Measurements from ENCODE around the gene FAM234A. TPM values are rescaled to one million over a fixed set of nuclear protein-coding genes. Genes with fewer than 3 reads are reported as not detected.

Gene FAM234A
- total RNA-seq, 2 experiments from 2014 or later = 18.3 to 21.5 TPM

- Mint-ChIP-seq H3K4me1 (ENCODE audit: low read depth) (peaks cover 8% of the 10 kb centered on the region), H3K4me3 (peak within 1 kb of the TSS; percentile 21), H3K27me3 (peaks cover 21% of the 10 kb centered on the region), H3K36me3 (ENCODE audit: low read depth) (no peaks in the 10 kb centered on the region), H3K9me3 (no peaks in the 10 kb centered on the region), H3K27ac (no peak within 1 kb of the TSS)
- intact Hi-C loops (cut with micrococcal nuclease) = no loop called here
- CTCF ChIA-PET = no interaction called here
- TF ChIP-seq CTCF (IDR thresholded peaks at IDR 0.05) = no peak
- no peak for ATAC-seq
- DNase-seq = no peak
- POLR2A ChIA-PET = no interaction called here
Measured at GRCh38 chr16:275786-276232, 41.2 kb downstream of the FAM234A start, which contains the start of gene RGS11. Gene RGS11, minus strand, starts transcription at chr16:275944. Its CDS starts 33 bp downstream, at chr16:275911.

GRCh38 chr16:276426-277077 lies 41.9 kb downstream of the FAM234A start:
- TF ChIP-seq CTCF (IDR thresholded peaks at IDR 0.05) = no peak
- Mint-ChIP-seq H3K4me1 (ENCODE audit: low read depth) (peaks cover 8% of the 10 kb centered on the region), H3K9me3 (no peaks in the 10 kb centered on the region), H3K27ac (no peak overlapping the region), H3K4me3 (peak overlapping the region; percentile 19), H3K36me3 (ENCODE audit: low read depth) (no peaks in the 10 kb centered on the region), H3K27me3 (peaks cover 21% of the 10 kb centered on the region)
- ChIA-PET CTCF (no interaction called here), POLR2A (no interaction called here)
- ATAC-seq (no peak), DNase-seq (no peak)
- intact Hi-C loops (cut with micrococcal nuclease) = no loop called here

GRCh38 chr16:278863-279366 lies 44.3 kb downstream of the FAM234A start:
- peaks cover 24% of the 10 kb centered on the region for H3K27me3 Mint-ChIP-seq
- POLR2A ChIA-PET = interaction anchor here (1.2 kb wide), 1 partner anchor 72 kb away, joined by 4 read pairs; no protein-coding TSS in a partner anchor
- H3K27ac Mint-ChIP-seq = no peak overlapping the region
- intact Hi-C loops (cut with micrococcal nuclease) = no loop called here
- no peak overlapping the region for H3K4me3 Mint-ChIP-seq
- DNase-seq (peak; percentile 69), ATAC-seq (peak; percentile 90)
- peaks cover 8% of the 10 kb centered on the region for H3K4me1 Mint-ChIP-seq (ENCODE audit: low read depth)
- CTCF ChIA-PET = interaction anchor here (1.1 to 1.5 kb wide), 4 partner anchors 27 to 83 kb away, joined by 3 to 4 read pairs (median 3); no protein-coding TSS in a partner anchor
- no peak for TF ChIP-seq CTCF (IDR thresholded peaks at IDR 0.05)
- no peaks in the 10 kb centered on the region for H3K9me3 Mint-ChIP-seq
- H3K36me3 Mint-ChIP-seq (ENCODE audit: low read depth) = no peaks in the 10 kb centered on the region

GRCh38 chr16:279531-279930 lies 44.9 kb downstream of the FAM234A start:
- Mint-ChIP-seq H3K36me3 (ENCODE audit: low read depth) (no peaks in the 10 kb centered on the region), H3K4me3 (no peak overlapping the region), H3K4me1 (ENCODE audit: low read depth) (peaks cover 8% of the 10 kb centered on the region), H3K27me3 (peaks cover 19% of the 10 kb centered on the region), H3K9me3 (no peaks in the 10 kb centered on the region), H3K27ac (no peak overlapping the region)
- DNase-seq = no peak
- intact Hi-C loops (cut with micrococcal nuclease) = no loop called here
- no peak for ATAC-seq
- TF ChIP-seq CTCF (IDR thresholded peaks at IDR 0.05) = no peak
- CTCF ChIA-PET = interaction anchor here (1.1 to 1.5 kb wide), 3 partner anchors 28 to 82 kb away, joined by 3 to 4 read pairs (median 3); no protein-coding TSS in a partner anchor
- POLR2A ChIA-PET = interaction anchor here (1.2 kb wide), 1 partner anchor 71 kb away, joined by 4 read pairs; no protein-coding TSS in a partner anchor

GRCh38 chr16:280005-280460 lies 45.4 kb downstream of the FAM234A start:
- intact Hi-C loops (cut with micrococcal nuclease) = no loop called here
- H3K4me1 Mint-ChIP-seq (ENCODE audit: low read depth) = peaks cover 8% of the 10 kb centered on the region
- CTCF ChIA-PET = interaction anchor here (1.1 to 1.5 kb wide), 2 partner anchors 43 to 82 kb away, joined by 3 to 4 read pairs; no protein-coding TSS in a partner anchor
- DNase-seq (no peak), ATAC-seq (no peak)
- H3K4me3 Mint-ChIP-seq = no peak overlapping the region
- peaks cover 16% of the 10 kb centered on the region for H3K27me3 Mint-ChIP-seq
- POLR2A ChIA-PET = no interaction called here
- H3K27ac Mint-ChIP-seq = no peak overlapping the region
- H3K9me3 Mint-ChIP-seq = no peaks in the 10 kb centered on the region
- TF ChIP-seq CTCF (IDR thresholded peaks at IDR 0.05) = no peak
- H3K36me3 Mint-ChIP-seq (ENCODE audit: low read depth) = no peaks in the 10 kb centered on the region

Measured in activated CD8-positive, alpha-beta T cell treated with anti-CD3 and anti-CD28 coated beads for 36 hours (primary cell).